ENCODE measurements around the gene SLC6A19.

Gene SLC6A19

DNA sequence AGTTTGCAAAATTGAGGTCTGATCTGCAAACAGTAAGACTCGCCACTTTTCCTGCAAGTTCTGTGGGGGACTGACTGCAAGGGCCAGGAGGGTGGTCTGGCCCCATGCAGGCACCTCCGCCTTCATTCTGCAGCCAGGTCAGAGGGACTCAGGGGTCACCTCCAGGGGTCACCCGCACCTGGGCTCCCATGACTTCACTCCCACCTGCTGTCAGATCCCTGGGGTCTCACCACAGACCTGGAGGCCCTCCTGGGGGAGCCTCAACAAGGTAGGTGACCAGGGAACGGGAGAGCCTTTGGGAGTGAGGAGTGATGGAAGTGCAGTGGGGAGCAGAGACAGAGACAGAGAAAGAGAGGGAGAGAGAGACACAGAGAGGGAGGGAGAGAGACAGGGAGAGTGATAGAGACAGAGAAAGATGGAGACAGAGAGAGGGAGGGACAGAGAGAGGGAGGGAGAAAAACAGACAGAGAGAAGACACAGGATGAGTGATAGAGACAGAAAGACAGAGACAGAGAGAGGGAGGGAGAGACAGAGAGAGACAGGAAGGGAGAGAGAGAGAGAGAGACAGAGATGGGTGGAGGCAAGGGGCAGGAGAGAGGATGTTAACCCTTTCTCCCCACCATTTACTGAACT is 41.5 kb upstream of the SLC6A19 start:
- H3K4me3 ChIP-seq (ENCODE audit: low read length), result no peak overlapping the region
- H3K4me1 ChIP-seq (ENCODE audit: control insufficient read depth, low read depth, low read length), result no peaks in the 10 kb centered on the region
- no peak overlapping the region for H3K27ac ChIP-seq (ENCODE audit: low read length)
- peaks cover 32% of the 10 kb centered on the region for H3K27me3 ChIP-seq (ENCODE audit: control insufficient read depth, insufficient read depth, low read length)
- H3K9ac ChIP-seq (ENCODE audit: low read length), result no peak overlapping the region
- H3K9me3 ChIP-seq (ENCODE audit: control insufficient read depth, low read depth, low read length), result no peaks in the 10 kb centered on the region
- H3K36me3 ChIP-seq (ENCODE audit: control insufficient read depth, low read depth, low read length), result no peaks in the 10 kb centered on the region

DNA sequence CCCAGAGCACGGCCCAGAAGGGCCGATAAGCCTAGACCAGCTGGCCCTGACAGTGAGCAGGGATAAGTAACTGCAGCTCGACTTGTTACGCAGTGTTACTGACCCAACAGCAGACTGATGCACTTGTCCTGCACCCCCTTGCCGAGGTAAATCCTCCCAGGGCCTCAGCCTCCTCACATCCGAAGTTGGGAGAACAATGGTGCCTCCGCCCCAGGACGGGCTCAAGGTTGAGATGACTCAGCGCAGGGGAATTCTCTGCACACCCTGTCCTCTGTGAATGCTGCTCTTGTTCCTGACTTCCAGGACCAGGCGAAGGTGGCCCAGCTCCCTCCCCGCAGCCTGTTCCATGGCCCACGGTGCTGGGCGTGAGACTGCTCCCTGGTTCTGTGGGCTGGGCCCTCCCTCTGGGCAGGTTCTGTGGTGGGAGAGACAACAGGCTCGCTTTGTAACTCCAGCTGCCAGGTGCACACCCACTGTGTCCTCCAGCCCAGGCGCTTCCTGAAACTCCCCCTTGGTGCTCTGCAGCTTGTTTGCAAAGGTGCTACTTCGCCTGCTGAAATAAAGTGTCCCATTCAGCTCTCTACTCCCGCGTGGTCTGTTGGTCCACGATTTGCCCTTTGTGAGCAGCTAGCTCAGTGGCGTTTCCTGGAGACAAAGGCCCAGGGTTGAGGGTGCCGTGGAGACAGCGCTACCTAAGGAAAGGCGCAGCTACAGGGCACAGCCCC is 40.1 kb upstream of the SLC6A19 start:
- H3K4me3 ChIP-seq (ENCODE audit: low read length), result no peak overlapping the region
- H3K27me3 ChIP-seq (ENCODE audit: control insufficient read depth, insufficient read depth, low read length), result peaks cover 18% of the 10 kb centered on the region
- no peaks in the 10 kb centered on the region for H3K36me3 ChIP-seq (ENCODE audit: control insufficient read depth, low read depth, low read length)
- no peak overlapping the region for H3K27ac ChIP-seq (ENCODE audit: low read length)
- no peaks in the 10 kb centered on the region for H3K4me1 ChIP-seq (ENCODE audit: control insufficient read depth, low read depth, low read length)
- no peak overlapping the region for H3K9ac ChIP-seq (ENCODE audit: low read length)
- H3K9me3 ChIP-seq (ENCODE audit: control insufficient read depth, low read depth, low read length), result no peaks in the 10 kb centered on the region

GRCh38 chr5:1161833-1162229 is 39.6 kb upstream of the SLC6A19 start:
- H3K27me3 ChIP-seq (ENCODE audit: control insufficient read depth, insufficient read depth, low read length), result peaks cover 13% of the 10 kb centered on the region
- no peaks in the 10 kb centered on the region for H3K36me3 ChIP-seq (ENCODE audit: control insufficient read depth, low read depth, low read length)
- no peak overlapping the region for H3K9ac ChIP-seq (ENCODE audit: low read length)
- no peak overlapping the region for H3K4me3 ChIP-seq (ENCODE audit: low read length)
- H3K9me3 ChIP-seq (ENCODE audit: control insufficient read depth, low read depth, low read length), result no peaks in the 10 kb centered on the region
- H3K4me1 ChIP-seq (ENCODE audit: control insufficient read depth, low read depth, low read length), result no peaks in the 10 kb centered on the region
- H3K27ac ChIP-seq (ENCODE audit: low read length), result no peak overlapping the region

DNA sequence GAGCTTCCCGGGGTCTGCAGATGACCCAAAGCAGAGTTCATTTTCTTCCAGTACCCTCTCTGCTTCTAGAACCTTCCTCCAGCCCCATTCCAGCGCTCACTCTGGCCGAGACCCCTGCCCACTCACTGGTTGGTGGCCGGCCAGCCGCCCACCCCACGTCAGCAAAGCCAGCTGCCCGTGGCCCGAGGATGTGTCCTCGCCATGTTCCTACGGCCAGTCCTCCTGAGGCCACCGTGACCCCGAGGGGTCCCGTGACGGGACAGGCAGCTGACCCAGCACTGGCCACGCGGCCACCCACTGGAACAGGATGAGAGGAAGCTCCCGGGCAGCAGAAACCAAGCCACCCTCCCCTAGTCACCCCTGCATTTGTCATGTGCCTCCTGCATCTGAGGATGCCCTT is 39.1 kb upstream of the SLC6A19 start:
- Histone ChIP-seq H3K9ac (ENCODE audit: low read length) (no peak overlapping the region), H3K27ac (ENCODE audit: low read length) (no peak overlapping the region), H3K9me3 (ENCODE audit: control insufficient read depth, low read depth, low read length) (no peaks in the 10 kb centered on the region), H3K36me3 (ENCODE audit: control insufficient read depth, low read depth, low read length) (no peaks in the 10 kb centered on the region), H3K4me3 (ENCODE audit: low read length) (no peak overlapping the region), H3K27me3 (ENCODE audit: control insufficient read depth, insufficient read depth, low read length) (peaks cover 8% of the 10 kb centered on the region), H3K4me1 (ENCODE audit: control insufficient read depth, low read depth, low read length) (no peaks in the 10 kb centered on the region)

- no peak overlapping the region for H3K4me3 ChIP-seq (ENCODE audit: low read length)
- H3K27ac ChIP-seq (ENCODE audit: low read length), result no peak overlapping the region
- H3K27me3 ChIP-seq (ENCODE audit: control insufficient read depth, insufficient read depth, low read length), result peaks cover 4% of the 10 kb centered on the region
- H3K4me1 ChIP-seq (ENCODE audit: control insufficient read depth, low read depth, low read length), result no peaks in the 10 kb centered on the region
- H3K9me3 ChIP-seq (ENCODE audit: control insufficient read depth, low read depth, low read length), result no peaks in the 10 kb centered on the region
- no peak overlapping the region for H3K9ac ChIP-seq (ENCODE audit: low read length)
- no peaks in the 10 kb centered on the region for H3K36me3 ChIP-seq (ENCODE audit: control insufficient read depth, low read depth, low read length)
Measured at GRCh38 chr5:1162751-1163150, 38.6 kb upstream of the SLC6A19 start.

GRCh38 chr5:1163366-1163765 is 38.0 kb upstream of the SLC6A19 start:
- H3K4me1 ChIP-seq (ENCODE audit: control insufficient read depth, low read depth, low read length), result peaks cover 3% of the 10 kb centered on the region
- H3K36me3 ChIP-seq (ENCODE audit: control insufficient read depth, low read depth, low read length), result no peaks in the 10 kb centered on the region
- no peak overlapping the region for H3K4me3 ChIP-seq (ENCODE audit: low read length)
- H3K27ac ChIP-seq (ENCODE audit: low read length), result no peak overlapping the region
- H3K9ac ChIP-seq (ENCODE audit: low read length), result no peak overlapping the region
- no peaks in the 10 kb centered on the region for H3K9me3 ChIP-seq (ENCODE audit: control insufficient read depth, low read depth, low read length)
- no peaks in the 10 kb centered on the region for H3K27me3 ChIP-seq (ENCODE audit: control insufficient read depth, insufficient read depth, low read length)

GRCh38 chr5:1163879-1164278 is 37.5 kb upstream of the SLC6A19 start:
- Histone ChIP-seq H3K27ac (ENCODE audit: low read length) (no peak overlapping the region), H3K9me3 (ENCODE audit: control insufficient read depth, low read depth, low read length) (no peaks in the 10 kb centered on the region), H3K27me3 (ENCODE audit: control insufficient read depth, insufficient read depth, low read length) (no peaks in the 10 kb centered on the region), H3K4me1 (ENCODE audit: control insufficient read depth, low read depth, low read length) (peaks cover 3% of the 10 kb centered on the region), H3K4me3 (ENCODE audit: low read length) (no peak overlapping the region), H3K9ac (ENCODE audit: low read length) (no peak overlapping the region), H3K36me3 (ENCODE audit: control insufficient read depth, low read depth, low read length) (no peaks in the 10 kb centered on the region)

GRCh38 chr5:1164696-1165630 is 36.4 kb upstream of the SLC6A19 start:
- H3K36me3 ChIP-seq (ENCODE audit: control insufficient read depth, low read depth, low read length), result no peaks in the 10 kb centered on the region
- no peak overlapping the region for H3K27ac ChIP-seq (ENCODE audit: low read length)
- H3K27me3 ChIP-seq (ENCODE audit: control insufficient read depth, insufficient read depth, low read length), result no peaks in the 10 kb centered on the region
- no peak overlapping the region for H3K9ac ChIP-seq (ENCODE audit: low read length)
- no peak overlapping the region for H3K4me3 ChIP-seq (ENCODE audit: low read length)
- H3K9me3 ChIP-seq (ENCODE audit: control insufficient read depth, low read depth, low read length), result no peaks in the 10 kb centered on the region
- peaks cover 3% of the 10 kb centered on the region for H3K4me1 ChIP-seq (ENCODE audit: control insufficient read depth, low read depth, low read length)

DNA sequence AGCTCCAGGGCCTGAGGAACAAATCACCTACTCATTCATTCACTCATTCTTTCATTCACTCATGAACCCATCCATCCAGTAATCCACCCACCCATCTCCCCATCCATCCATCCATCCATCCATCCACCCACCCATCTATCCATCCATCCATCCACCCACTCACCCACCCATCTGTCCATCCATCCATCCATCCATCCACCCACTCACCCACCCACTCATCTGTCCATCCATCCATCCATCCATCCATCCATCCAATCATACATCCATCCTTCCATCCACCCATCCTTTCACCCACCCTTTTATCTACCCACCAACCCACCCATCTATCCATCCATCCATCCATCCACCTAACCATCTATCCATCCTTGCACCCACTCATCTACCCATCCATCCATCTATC is 35.5 kb upstream of the SLC6A19 start:
- Histone ChIP-seq H3K4me1 (ENCODE audit: control insufficient read depth, low read depth, low read length) (peaks cover 3% of the 10 kb centered on the region), H3K27me3 (ENCODE audit: control insufficient read depth, insufficient read depth, low read length) (no peaks in the 10 kb centered on the region), H3K9ac (ENCODE audit: low read length) (no peak overlapping the region), H3K27ac (ENCODE audit: low read length) (no peak overlapping the region), H3K36me3 (ENCODE audit: control insufficient read depth, low read depth, low read length) (no peaks in the 10 kb centered on the region), H3K9me3 (ENCODE audit: control insufficient read depth, low read depth, low read length) (no peaks in the 10 kb centered on the region), H3K4me3 (ENCODE audit: low read length) (no peak overlapping the region)

GRCh38 chr5:1166370-1166769 is 35.0 kb upstream of the SLC6A19 start:
- Histone ChIP-seq H3K9me3 (ENCODE audit: control insufficient read depth, low read depth, low read length) (no peaks in the 10 kb centered on the region), H3K27me3 (ENCODE audit: control insufficient read depth, insufficient read depth, low read length) (no peaks in the 10 kb centered on the region), H3K27ac (ENCODE audit: low read length) (no peak overlapping the region), H3K4me3 (ENCODE audit: low read length) (no peak overlapping the region), H3K9ac (ENCODE audit: low read length) (no peak overlapping the region), H3K4me1 (ENCODE audit: control insufficient read depth, low read depth, low read length) (peaks cover 3% of the 10 kb centered on the region), H3K36me3 (ENCODE audit: control insufficient read depth, low read depth, low read length) (no peaks in the 10 kb centered on the region)

GRCh38 chr5:1167361-1167727 is 34.1 kb upstream of the SLC6A19 start:
- Histone ChIP-seq H3K27me3 (ENCODE audit: control insufficient read depth, insufficient read depth, low read length) (no peaks in the 10 kb centered on the region), H3K4me3 (ENCODE audit: low read length) (no peak overlapping the region), H3K27ac (ENCODE audit: low read length) (no peak overlapping the region), H3K9me3 (ENCODE audit: control insufficient read depth, low read depth, low read length) (no peaks in the 10 kb centered on the region), H3K4me1 (ENCODE audit: control insufficient read depth, low read depth, low read length) (peaks cover 3% of the 10 kb centered on the region), H3K9ac (ENCODE audit: low read length) (no peak overlapping the region), H3K36me3 (ENCODE audit: control insufficient read depth, low read depth, low read length) (no peaks in the 10 kb centered on the region)
